ENCODE measurements around the gene TMEM259. TPM values are rescaled to one million over a fixed set of nuclear protein-coding genes. Genes with fewer than 3 reads are reported as not detected.

Gene TMEM259
- total RNA-seq, 1 donor from 2014 or later: 119 TPM

DNA sequence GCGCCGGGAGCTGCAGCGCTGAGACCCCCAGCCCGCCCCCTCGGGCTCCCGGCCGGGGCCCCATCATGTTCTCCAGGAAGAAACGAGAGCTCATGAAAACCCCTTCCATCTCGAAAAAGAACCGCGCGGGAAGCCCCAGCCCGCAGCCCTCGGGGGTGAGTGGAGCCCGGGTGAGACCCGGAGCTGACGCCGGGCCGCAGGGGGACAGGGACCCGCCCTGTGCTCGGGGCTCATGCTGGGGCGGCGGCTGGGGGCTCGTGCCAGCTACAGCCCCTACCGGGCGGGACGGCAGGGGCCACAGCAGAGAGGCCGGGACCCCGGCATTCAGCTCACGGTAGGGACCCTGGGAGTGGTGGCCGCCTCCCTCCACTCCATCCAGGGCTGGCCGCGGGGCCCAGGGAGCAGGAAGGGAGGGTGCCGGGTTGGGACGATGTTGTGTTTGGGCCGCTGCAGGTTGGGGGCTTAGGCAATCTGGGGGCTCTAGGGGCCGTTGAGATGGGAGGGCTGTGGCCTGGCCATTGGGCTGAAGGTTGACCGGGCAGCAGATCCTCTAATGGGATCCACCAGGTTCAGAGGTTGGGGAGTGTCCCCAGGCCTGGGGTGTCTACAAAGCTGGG is 46.5 kb upstream of the TMEM259 start:
- peak overlapping the region; percentile 60 for H3K4me3 ChIP-seq
- H3K36me3 ChIP-seq: no peaks in the 10 kb centered on the region
- H3K4me1 ChIP-seq: peaks cover 58% of the 10 kb centered on the region
- peak overlapping the region; percentile 51 for H3K27ac ChIP-seq (replicated peaks)
- peaks cover 75% of the 10 kb centered on the region for H3K27me3 ChIP-seq (ENCODE audit: low read depth)
- TF ChIP-seq, protein P1, sequence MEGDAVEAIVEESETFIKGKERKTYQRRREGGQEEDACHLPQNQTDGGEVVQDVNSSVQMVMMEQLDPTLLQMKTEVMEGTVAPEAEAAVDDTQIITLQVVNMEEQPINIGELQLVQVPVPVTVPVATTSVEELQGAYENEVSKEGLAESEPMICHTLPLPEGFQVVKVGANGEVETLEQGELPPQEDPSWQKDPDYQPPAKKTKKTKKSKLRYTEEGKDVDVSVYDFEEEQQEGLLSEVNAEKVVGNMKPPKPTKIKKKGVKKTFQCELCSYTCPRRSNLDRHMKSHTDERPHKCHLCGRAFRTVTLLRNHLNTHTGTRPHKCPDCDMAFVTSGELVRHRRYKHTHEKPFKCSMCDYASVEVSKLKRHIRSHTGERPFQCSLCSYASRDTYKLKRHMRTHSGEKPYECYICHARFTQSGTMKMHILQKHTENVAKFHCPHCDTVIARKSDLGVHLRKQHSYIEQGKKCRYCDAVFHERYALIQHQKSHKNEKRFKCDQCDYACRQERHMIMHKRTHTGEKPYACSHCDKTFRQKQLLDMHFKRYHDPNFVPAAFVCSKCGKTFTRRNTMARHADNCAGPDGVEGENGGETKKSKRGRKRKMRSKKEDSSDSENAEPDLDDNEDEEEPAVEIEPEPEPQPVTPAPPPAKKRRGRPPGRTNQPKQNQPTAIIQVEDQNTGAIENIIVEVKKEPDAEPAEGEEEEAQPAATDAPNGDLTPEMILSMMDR (IDR thresholded peaks at IDR 0.05; ENCODE audit: borderline replicate concordance): no peak
- intact Hi-C loops (cut with micrococcal nuclease): no loop called here
- DNase-seq: no peak
- no peaks in the 10 kb centered on the region for H3K9me3 ChIP-seq (replicated peaks)

DNA sequence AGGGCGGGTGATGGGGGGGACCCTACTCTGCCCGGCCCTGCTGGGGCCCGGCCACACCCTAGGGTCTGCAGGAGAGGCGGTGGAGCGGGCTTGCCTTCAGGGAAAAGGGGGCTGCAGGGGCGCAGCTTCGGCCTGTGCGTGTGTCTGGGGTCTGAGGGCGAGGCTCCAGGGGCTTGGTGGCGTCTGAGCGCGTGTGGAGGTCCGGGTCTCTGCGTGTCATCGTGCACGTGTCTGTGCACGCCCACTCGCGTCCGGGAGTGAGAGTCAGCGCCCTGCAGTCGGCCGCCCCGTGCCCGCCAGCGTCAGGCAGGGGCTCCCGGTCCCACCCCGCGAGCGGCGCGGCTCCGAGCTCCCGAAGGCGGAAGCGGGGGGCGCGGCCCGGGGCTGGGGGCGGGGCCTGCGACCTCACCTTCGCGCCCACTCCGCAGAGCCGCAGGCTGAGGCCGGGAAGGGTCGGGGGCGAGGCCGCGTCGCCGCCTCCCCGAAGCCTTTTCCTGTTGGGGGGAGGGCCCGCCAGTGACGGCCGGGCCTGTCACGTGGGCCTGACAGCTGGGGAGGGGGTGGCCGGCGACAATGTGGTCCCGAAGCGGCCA is 45.9 kb upstream of the TMEM259 start, which contains the start of gene ARHGAP45:
Gene ARHGAP45, plus strand, starts transcription at position 420 of the 593 bp plus-strand sequence. CDS start 239 bp downstream, outside the sequence.
- no peaks in the 10 kb centered on the region for H3K9me3 ChIP-seq (replicated peaks)
- peak within 1 kb of the TSS; percentile 60 for H3K4me3 ChIP-seq
- no peaks in the 10 kb centered on the region for H3K36me3 ChIP-seq
- intact Hi-C loops (cut with micrococcal nuclease): no loop called here
- H3K27ac ChIP-seq (replicated peaks): peak within 1 kb of the TSS; percentile 51
- DNase-seq: no peak
- TF ChIP-seq, protein P1 (IDR thresholded peaks at IDR 0.05; ENCODE audit: borderline replicate concordance): no peak
- H3K27me3 ChIP-seq (ENCODE audit: low read depth): peaks cover 69% of the 10 kb centered on the region
- H3K4me1 ChIP-seq: peaks cover 58% of the 10 kb centered on the region

DNA sequence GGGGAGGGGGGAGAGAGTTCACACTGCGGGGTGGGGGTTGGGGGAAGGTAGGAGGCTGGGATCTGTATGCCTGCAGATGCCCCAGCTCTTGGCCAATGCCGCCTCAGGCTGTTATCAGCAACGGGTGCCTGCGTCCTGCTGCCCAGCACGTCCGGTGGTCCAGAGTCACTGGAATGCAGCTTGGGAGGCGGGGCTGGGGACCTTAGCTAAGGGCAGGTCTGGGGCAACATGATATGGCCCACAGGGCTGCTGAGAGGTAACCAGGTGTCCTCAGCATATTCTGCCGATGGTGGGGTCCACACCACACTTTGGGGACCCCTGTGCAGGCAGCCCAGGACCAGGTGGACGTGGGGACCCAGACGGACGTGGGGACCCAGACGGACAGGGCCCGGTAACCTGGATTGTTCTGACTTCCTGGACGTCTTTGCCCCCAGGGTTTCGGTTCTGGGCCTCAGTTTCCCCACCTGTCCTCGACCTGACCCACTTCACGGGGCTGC is 45.4 kb upstream of the TMEM259 start:
- intact Hi-C loops (cut with micrococcal nuclease): no loop called here
- DNase-seq: no peak
- TF ChIP-seq, protein P1 (IDR thresholded peaks at IDR 0.05; ENCODE audit: borderline replicate concordance): no peak
- H3K9me3 ChIP-seq (replicated peaks): no peaks in the 10 kb centered on the region
- no peak overlapping the region for H3K27ac ChIP-seq (replicated peaks)
- H3K27me3 ChIP-seq (ENCODE audit: low read depth): peaks cover 64% of the 10 kb centered on the region
- H3K36me3 ChIP-seq: no peaks in the 10 kb centered on the region
- H3K4me1 ChIP-seq: peaks cover 53% of the 10 kb centered on the region
- H3K4me3 ChIP-seq: peak overlapping the region; percentile 60

DNA sequence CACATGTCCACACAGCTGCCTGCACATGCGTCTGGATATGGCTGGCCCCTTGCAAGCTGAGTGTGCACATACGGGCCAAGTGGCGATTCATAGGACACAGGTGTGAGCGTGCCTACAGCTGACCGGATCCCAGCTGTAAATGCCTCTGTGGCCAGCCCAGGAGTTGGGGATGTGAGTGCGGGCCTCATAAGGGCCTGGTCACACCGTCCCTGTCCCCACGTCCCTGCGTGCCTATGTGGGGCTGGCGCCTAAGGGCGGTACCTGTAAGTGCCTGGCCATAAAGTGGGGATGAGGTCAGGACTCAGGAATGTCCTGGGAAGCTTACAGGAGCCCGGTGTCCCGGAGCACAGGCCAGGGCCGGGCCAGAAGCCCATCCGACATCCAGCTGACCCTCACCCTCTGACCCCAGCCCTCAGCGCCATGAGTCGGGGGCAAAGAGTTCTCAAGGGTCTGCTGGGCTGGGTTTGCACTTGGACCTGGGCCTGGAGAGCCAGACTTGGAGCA is 44.7 kb upstream of the TMEM259 start:
- Histone ChIP-seq H3K27me3 (ENCODE audit: low read depth) (peaks cover 58% of the 10 kb centered on the region), H3K4me3 (no peak overlapping the region), H3K4me1 (peaks cover 48% of the 10 kb centered on the region), H3K27ac (replicated peaks) (no peak overlapping the region), H3K9me3 (replicated peaks) (no peaks in the 10 kb centered on the region), H3K36me3 (no peaks in the 10 kb centered on the region)
- intact Hi-C loops (cut with micrococcal nuclease): no loop called here
- no peak for DNase-seq
- TF ChIP-seq, protein P1 (IDR thresholded peaks at IDR 0.05; ENCODE audit: borderline replicate concordance): no peak

DNA sequence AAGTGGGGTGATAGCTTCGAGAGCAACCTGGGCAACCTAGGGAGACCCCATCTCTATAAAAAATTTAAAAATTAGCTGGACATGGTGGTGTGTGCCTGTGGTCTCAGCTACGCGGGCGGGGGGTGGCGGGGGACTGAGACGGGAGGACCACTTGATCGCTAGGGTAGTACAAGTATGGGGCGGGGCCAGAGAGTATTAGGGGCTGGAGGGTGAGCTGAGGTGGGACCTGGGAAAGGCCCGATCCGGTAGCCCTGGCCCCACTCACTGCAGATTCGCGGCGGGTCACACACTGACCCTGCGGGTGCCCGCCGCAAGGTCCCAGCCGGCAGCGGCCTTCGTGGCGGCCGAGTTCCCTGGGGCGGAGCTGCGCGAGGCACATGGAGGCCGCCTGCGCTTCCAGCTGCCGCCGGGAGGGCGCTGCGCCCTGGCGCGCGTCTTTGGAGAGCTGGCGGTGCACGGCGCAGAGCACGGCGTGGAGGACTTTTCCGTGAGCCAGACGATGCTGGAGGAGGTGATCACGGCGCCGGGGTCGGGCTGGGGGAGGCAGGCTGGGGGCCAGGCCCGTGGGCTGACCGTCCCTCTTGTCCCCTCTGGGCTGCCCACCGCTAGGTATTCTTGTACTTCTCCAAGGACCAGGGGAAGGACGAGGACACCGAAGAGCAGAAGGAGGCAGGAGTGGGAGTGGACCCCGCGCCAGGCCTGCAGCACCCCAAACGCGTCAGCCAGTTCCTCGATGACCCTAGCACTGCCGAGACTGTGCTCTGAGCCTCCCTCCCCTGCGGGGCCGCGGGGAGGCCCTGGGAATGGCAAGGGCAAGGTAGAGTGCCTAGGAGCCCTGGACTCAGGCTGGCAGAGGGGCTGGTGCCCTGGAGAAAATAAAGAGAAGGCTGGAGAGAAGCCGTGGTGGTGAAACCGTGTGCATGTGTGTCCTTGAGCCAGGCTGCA is 44.0 kb upstream of the TMEM259 start:
- Histone ChIP-seq H3K4me3 (no peak overlapping the region), H3K9me3 (replicated peaks) (peaks cover 4% of the 10 kb centered on the region), H3K4me1 (peaks cover 45% of the 10 kb centered on the region), H3K27me3 (ENCODE audit: low read depth) (peaks cover 50% of the 10 kb centered on the region), H3K36me3 (peaks cover under 1% of the 10 kb centered on the region), H3K27ac (replicated peaks) (no peak overlapping the region)
- intact Hi-C loops (cut with micrococcal nuclease): no loop called here
- TF ChIP-seq, protein P1 (IDR thresholded peaks at IDR 0.05; ENCODE audit: borderline replicate concordance): peak; percentile 82
- peak; percentile 66 for DNase-seq
